GM18858 (cell line): ENCODE measurements around the gene TLR8.
"Not testable (repeated sequence)": the region's sequence is repeated elsewhere in the genome, so short reads cannot be mapped to it uniquely, and the experiment has no call there.

Experiments used
- ATAC-seq: cut with Tn5 transposase; IDR thresholded peaks from one replicate; pipeline ENCODE4 v1.9.1; 2021; ENCODE audit not compliant: unreplicated experiment

The TLR8 gene

GRCh38 chrX:12946406-12946805 lies 40.0 kb downstream of the TLR8 start:
- no peak for ATAC-seq

DNA sequence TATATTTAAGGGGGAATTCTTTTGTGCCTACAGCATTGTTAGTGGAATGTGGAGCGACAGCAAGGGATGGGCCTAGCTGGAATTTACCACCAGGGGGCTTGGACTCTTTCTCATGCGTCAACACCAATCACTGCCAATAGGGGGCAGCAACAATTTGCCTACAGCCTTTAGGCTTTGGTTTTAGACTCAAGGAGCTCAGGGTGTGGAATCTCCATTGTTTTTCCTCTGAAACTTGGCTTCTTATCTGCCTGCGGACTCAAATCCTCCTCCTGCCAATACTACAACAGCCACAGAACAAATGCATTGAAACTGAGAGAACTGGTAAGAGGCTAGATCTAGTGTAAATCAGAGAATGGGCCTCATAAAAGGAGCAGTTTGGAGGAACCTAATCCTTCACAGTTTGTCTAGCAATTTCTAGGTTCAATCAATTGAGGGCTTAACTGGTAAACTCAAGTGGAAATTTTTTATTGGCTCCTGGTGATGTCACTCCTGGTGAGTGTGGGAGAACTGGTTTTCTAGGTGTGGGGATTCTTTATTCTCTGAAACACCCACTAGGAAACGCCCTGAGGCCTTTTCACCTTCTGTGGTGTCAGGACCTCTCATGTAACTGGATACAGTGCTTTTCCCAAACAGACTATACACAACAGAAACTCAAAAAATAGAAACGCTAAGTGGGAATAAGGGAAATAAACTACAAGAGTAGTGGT lies 40.6 kb downstream of the TLR8 start:
- ATAC-seq = no peak

- no peak for ATAC-seq
These were observed 41.3 kb downstream of the TLR8 start for GRCh38 chrX:12947545-12948235.

GRCh38 chrX:12948495-12948894 lies 42.1 kb downstream of the TLR8 start:
- no peak for ATAC-seq

- no peak for ATAC-seq
These were observed 42.9 kb downstream of the TLR8 start for GRCh38 chrX:12949205-12949926.

GRCh38 chrX:12949927-12950656 lies 43.7 kb downstream of the TLR8 start:
- peak; percentile 50 for ATAC-seq

GRCh38 chrX:12950851-12951594 lies 44.6 kb downstream of the TLR8 start:
- peak; percentile 35 for ATAC-seq

GRCh38 chrX:12951595-12951975 lies 45.2 kb downstream of the TLR8 start:
- ATAC-seq = no peak

- no peak for ATAC-seq
These were observed 47.0 kb downstream of the TLR8 start for GRCh38 chrX:12953420-12953819.

DNA sequence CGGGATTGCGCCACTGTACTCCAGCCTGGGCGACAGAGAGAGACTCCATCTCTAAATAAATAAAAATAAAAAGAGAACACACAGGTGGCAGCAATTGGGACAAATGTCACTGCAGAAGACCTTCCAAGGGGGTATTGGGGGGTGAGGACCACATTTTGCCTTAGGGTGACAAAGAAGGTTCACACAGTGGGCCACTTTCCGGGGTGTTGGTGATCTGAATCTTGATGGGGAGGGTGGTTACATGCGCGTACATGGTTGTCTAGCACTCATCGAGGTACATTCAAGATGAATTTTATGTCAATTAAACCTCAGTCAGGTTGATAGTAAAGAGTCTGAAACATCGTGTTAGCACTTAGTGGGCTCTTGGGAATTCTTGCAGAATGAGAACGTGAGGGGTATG lies 48.0 kb downstream of the TLR8 start:
- no peak for ATAC-seq

- no peak for ATAC-seq
These were observed 48.6 kb downstream of the TLR8 start for GRCh38 chrX:12954981-12955380.

- peak; percentile 35 for ATAC-seq
These were observed 49.7 kb downstream of the TLR8 start for GRCh38 chrX:12955882-12956703.

GRCh38 chrX:12956704-12957534 lies 50.5 kb downstream of the TLR8 start:
- peak; percentile 72 for ATAC-seq

DNA sequence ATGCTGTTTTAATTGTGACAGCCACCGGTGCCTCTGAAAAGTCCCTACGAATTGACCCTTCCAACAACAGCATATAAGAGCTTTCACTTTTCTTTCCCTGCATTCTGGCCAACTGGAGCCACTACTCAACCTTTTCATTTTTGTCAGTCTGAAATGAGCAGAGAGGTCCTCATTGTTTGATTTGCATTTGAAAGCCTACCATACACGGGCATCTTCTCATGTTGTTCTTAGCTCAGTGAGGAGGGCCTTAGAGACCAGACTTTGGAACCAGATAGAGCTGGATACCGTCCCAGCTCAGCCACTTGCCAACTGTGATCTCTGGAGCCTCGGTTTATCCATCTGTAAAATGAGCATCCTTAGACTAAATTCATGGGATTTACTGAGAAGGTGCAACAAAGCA lies 51.6 kb downstream of the TLR8 start:
- ATAC-seq = no peak

DNA sequence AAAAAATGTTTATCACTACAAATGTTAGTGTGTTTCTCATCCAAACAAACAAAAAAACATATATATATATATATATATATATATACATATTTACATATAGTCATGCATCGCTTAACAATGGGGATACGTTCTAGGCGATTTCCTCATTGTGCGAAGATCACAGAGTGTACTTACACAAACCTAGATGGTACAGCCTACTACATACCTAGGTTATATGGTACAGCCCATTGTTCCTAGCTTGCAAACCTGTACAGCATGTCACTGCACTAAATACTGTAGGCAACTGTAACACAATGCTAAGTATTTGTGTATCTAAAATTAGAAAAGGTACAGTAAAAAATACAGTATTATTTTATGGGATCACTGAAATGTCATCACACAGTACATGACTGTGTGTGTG lies 52.0 kb downstream of the TLR8 start:
- no peak for ATAC-seq

DNA sequence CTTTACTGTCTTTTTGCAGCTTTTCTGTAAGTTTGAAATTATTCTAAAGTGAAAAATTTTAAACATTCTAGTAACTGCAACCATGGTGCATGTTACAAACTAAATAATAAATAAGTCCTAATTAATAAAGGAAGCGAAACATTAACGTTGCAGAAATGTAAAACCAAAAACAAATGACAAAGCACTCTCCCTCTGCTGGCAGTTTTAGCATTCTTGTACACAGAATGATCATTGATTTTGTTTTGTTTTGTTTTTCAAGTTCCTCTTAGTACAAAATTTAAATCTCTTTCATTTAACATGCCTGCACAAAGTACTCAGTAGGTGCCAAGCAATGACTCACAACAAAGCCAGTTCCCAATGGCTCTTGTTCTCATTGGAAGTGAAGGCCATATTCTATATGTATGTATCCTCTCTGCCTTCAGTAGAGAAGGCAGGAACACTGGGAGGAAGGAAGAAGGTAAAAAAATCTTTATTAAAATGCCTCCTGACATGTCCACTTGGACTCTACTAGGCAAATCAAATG lies 54.8 kb downstream of the TLR8 start:
- no peak for ATAC-seq

DNA sequence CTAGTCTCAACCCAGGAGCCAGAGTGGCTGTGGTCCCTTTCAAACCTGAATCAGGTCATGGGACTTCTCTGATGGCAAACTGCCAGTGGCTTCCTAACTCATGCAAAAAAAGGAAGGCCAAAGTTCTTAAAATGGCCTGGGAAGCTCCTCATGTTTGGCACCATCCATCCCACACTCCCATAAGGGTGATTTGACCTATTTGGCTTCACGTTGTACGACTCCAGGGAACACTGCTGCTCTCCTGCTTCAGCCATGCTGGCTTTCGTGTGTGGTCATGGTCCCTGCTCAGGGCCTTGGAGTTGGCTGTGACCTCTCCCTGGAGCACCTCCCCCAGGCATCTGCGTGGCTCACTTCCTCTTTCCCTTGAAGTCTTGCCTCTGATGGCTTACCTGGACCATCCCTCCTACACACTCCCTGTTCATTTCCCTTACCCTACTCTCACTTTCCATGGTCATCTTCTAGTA lies 55.7 kb downstream of the TLR8 start:
- no peak for ATAC-seq

DNA sequence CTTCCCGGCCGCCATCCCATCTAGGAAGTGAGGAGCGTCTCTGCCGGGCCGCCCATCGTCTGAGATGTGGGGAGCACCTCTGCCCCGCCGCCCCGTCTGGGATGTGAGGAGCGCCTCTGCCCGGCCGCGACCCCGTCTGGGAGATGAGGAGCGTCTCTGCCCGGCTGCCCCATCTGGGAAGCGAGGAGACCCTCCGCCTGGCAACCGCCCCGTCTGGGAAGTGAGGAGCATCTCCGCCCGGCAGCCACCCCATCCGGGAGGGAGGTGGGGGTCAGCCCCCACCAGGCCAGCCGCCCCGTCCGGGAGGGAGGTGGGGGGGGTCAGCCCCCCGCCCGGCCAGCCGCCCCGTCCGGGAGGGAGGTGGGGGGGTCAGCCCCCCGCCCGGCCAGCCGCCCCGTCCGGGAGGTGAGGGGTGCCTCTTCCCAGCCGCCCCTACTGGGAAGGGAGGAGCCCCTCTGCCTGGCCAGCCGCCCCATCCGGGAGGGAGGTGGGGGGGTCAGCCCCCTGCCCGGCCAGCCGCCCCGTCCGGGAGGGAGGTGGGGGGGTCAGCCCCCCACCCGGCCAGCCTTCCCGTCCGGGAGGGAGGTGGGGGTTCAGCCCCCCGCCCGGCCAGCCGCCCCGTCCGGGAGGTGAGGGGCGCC lies 56.9 kb downstream of the TLR8 start:
- not testable (repeated sequence) for ATAC-seq
